ENCODE measurements around the gene ADAMTS19.
"Not testable (repeated sequence)": the region's sequence is repeated elsewhere in the genome, so short reads cannot be mapped to it uniquely, and the experiment has no call there.

Gene ADAMTS19

GRCh38 chr5:129547137-129547536, 87.0 kb downstream of the ADAMTS19 start:
- no peak for DNase-seq (ENCODE audit: low read depth)
- no peak overlapping the region for H3K4me3 ChIP-seq (ENCODE audit: control insufficient read depth, low read depth, low read length)
- TF ChIP-seq CTCF (IDR thresholded peaks at IDR 0.05; ENCODE audit: control insufficient read depth, insufficient read depth, low read depth, low read length, missing control alignments), result no peak

- no peak for DNase-seq (ENCODE audit: low read depth)
- no peak for TF ChIP-seq CTCF (IDR thresholded peaks at IDR 0.05; ENCODE audit: control insufficient read depth, insufficient read depth, low read depth, low read length, missing control alignments)
- H3K4me3 ChIP-seq (ENCODE audit: control insufficient read depth, low read depth, low read length), result no peak overlapping the region
These were observed 94.2 kb downstream of the ADAMTS19 start for GRCh38 chr5:129554134-129554904.

- DNase-seq (ENCODE audit: low read depth), result no peak
- no peak overlapping the region for H3K4me3 ChIP-seq (ENCODE audit: control insufficient read depth, low read depth, low read length)
- no peak for TF ChIP-seq CTCF (IDR thresholded peaks at IDR 0.05; ENCODE audit: control insufficient read depth, insufficient read depth, low read depth, low read length, missing control alignments)
These were observed 103.5 kb downstream of the ADAMTS19 start for GRCh38 chr5:129563585-129563984.

- no peak for DNase-seq (ENCODE audit: low read depth)
- TF ChIP-seq CTCF (IDR thresholded peaks at IDR 0.05; ENCODE audit: control insufficient read depth, insufficient read depth, low read depth, low read length, missing control alignments), result no peak
- H3K4me3 ChIP-seq (ENCODE audit: control insufficient read depth, low read depth, low read length), result no peak overlapping the region
These were observed 109.2 kb downstream of the ADAMTS19 start for GRCh38 chr5:129569295-129569694.

- no peak overlapping the region for H3K4me3 ChIP-seq (ENCODE audit: control insufficient read depth, low read depth, low read length)
- DNase-seq (ENCODE audit: low read depth), result no peak
- no peak for TF ChIP-seq CTCF (IDR thresholded peaks at IDR 0.05; ENCODE audit: control insufficient read depth, insufficient read depth, low read depth, low read length, missing control alignments)
These were observed 112.0 kb downstream of the ADAMTS19 start for GRCh38 chr5:129572060-129572459.

- DNase-seq (ENCODE audit: low read depth); H3K4me3 ChIP-seq (ENCODE audit: control insufficient read depth, low read depth, low read length): not testable (repeated sequence)
These were observed 124.4 kb downstream of the ADAMTS19 start for GRCh38 chr5:129584496-129584895.

GRCh38 chr5:129591508-129592160, 131.5 kb downstream of the ADAMTS19 start:
- no peak overlapping the region for H3K4me3 ChIP-seq (ENCODE audit: control insufficient read depth, low read depth, low read length)
- no peak for DNase-seq (ENCODE audit: low read depth)
- no peak for TF ChIP-seq CTCF (IDR thresholded peaks at IDR 0.05; ENCODE audit: control insufficient read depth, insufficient read depth, low read depth, low read length, missing control alignments)

All from AG09309 (cell line).